HG03196 (cell line): ENCODE results near the gene SPA17.

Experiments used
- ATAC-seq: cut with Tn5 transposase; IDR thresholded peaks from one replicate; pipeline ENCODE4 v1.9.1; 2021; ENCODE audit not compliant: unreplicated experiment

The SPA17 gene

GRCh38 chr11:124661553-124661952 is 12.2 kb upstream of the SPA17 start:
- no peak for ATAC-seq

DNA sequence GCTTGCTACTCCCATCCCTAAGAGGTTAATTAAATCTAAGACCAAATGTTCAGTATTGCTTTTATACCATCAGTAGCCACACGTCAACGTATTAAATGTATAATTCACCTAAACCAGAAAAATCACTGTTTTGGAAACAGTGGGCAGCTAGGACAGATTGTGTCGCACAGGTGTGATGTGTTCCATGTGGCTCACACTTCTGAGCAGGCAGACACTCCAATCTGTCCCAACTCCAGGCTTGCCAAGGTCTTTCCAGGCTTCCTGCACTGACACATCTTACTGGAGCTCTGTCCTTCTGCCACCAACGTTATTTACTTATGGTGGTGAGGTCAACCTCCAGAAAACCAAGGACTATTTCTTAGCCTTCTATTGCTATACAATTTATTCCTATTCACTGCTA is 11.6 kb upstream of the SPA17 start:
- ATAC-seq = no peak

DNA sequence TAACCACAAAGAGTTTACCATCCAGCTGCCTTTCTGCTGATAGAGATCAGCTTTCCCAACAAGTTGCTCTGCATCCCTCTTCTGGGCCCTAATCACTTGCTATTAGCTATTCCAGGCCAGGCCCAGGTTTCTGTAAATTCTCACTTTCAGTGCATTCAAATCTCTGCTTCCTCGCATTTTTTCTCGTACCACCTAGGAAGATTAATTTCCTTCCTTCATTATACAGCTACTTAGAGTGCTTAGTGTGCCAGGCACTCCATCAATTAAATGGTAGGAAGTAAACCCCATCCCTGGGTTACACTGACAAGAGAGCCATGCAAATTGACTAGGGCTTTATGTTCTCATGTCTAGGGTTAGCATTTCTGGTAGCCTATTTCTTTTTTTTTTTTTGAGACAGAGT is 9.8 kb upstream of the SPA17 start:
- ATAC-seq = no peak

- ATAC-seq = no peak
Measured at GRCh38 chr11:124667601-124668000, 6.1 kb upstream of the SPA17 start.

GRCh38 chr11:124669193-124669592 is 4.5 kb upstream of the SPA17 start:
- no peak for ATAC-seq

GRCh38 chr11:124670732-124671131 is 3.0 kb upstream of the SPA17 start:
- ATAC-seq = no peak

- ATAC-seq = no peak
Measured at GRCh38 chr11:124672536-124673215, 1.0 kb upstream of the SPA17 start.

- ATAC-seq = no peak
Measured at GRCh38 chr11:124674168-124674517, 439 bp downstream of the SPA17 start.

GRCh38 chr11:124674571-124674970 is 867 bp downstream of the SPA17 start:
- no peak for ATAC-seq

- no peak for ATAC-seq
Measured at GRCh38 chr11:124676386-124676785, 2.7 kb downstream of the SPA17 start.

DNA sequence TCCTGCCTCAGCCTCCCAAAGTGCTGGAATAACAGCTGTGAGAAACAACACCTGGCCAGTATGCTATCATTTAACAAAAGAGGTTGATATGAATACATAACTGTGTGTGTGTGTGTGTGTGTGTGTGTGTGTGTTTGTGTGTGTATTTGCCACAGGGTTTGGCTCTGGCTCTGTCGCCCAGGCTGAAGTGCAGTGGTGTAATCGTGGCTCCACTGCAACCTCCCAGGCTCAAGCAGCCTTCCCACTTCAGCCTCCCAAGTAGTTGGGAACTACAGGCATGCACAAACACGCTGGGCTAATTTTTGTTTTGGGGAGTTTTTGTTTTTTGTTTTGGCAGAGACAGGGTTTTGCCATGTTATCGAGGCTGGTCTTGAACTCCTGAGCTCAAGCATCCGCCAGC is 4.7 kb downstream of the SPA17 start:
- ATAC-seq = no peak

GRCh38 chr11:124681421-124681820 is 7.7 kb downstream of the SPA17 start:
- ATAC-seq = no peak

DNA sequence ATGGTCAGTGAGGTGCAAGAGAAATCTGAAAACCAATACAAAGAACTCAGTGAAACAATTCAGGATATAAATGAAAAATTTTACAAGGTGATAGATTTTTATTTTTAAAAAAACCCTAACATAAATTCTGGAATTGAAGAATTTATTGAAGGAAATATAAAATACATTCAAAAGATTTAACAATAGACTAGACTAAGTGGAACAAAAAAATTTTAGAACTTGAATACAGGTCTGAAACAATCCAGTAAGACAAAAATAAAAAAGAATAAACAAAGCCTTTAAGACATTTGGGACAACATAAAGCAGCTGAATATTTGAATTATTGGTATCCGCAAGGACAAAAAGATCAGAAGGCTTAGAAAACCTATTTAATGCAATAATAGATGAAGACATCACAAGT is 8.7 kb downstream of the SPA17 start:
- ATAC-seq = no peak

DNA sequence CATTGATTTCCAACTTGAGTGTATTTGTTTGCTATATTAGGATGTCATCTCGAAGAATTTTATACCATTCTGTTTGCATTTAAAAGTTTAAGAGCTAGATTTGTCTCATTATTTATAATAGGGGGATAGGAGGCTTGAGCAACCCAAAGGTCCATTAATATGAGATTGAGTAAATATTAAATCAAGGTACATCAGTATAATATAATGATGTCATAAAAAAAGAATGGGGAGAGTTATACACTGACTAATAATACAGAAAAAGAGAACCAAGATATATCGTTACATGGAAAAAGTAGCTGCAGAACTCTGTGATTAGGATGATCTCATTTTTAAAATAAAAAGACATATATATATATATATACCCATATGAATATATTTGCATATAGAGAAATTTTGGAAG is 19.4 kb downstream of the SPA17 start:
- ATAC-seq = no peak

- no peak for ATAC-seq
Measured at GRCh38 chr11:124699547-124699946, 25.8 kb downstream of the SPA17 start.

DNA sequence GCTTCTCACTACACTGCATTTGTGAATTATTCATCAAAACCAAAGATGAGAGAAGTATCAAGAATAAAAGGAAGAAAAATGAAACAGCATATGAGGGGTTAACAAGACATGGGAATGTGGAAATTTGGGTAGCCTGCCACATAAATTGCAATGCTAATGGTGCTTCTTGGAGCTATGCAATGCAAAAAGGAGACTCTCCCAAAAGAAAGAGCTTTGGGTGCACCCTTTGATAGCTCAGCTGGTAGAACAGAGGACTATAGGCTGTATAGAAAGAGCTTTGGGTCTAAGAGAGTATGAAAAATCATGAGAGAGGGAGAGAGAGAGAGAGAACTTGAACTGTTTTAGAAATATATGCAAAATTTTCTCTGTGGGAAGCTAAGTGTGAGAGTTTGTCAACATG is 26.3 kb downstream of the SPA17 start:
- no peak for ATAC-seq

- ATAC-seq = no peak
Measured at GRCh38 chr11:124707829-124708228, 34.1 kb downstream of the SPA17 start.

GRCh38 chr11:124712392-124712791 is 38.7 kb downstream of the SPA17 start:
- no peak for ATAC-seq

GRCh38 chr11:124716591-124716990 is 42.9 kb downstream of the SPA17 start:
- no peak for ATAC-seq

DNA sequence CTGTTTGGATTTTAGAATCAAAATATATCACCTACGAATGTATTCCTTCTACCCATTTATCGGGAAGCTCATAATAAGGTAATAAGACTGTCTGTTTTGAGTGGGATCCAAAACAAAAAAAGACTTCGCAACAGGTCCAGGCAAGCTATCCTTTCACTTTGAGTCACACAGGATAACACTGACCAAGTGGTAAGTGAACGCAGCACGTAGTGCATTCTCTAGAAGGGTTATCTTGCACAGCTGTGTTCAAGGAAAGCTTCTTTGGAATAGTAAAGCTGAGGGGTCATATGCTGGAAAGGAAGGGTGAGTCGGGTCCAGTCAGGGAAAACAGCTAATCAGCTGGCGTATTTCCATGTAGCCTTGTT is 43.7 kb downstream of the SPA17 start:
- ATAC-seq = peak; percentile 71

GRCh38 chr11:124717786-124718651 is 44.3 kb downstream of the SPA17 start:
- ATAC-seq = no peak

- no peak for ATAC-seq
Measured at GRCh38 chr11:124718801-124719200, 45.1 kb downstream of the SPA17 start.

DNA sequence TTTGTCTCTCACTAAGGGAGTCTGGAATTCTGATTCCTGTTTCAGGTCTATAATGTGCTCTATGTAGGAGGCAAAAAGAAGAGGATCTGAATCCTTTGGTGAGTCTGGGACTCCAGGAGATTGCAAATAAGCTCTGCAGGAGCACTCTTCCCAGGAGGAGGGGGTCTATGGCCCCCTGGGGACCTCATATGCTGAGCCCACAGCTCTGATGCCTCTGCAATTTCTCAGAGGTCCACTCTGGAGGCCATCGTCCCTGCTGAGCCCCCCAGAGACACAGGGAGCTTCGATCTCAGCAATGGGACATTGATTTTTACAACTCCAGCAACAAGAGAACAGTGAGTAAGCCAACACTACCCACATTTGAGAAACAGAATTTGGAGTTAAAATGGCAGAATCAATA is 45.8 kb downstream of the SPA17 start:
- ATAC-seq = no peak
